Subcutaneous preadipocyte (primary cell): ENCODE data around the gene DCUN1D5. TPM values are rescaled to one million over a fixed set of nuclear protein-coding genes. Genes with fewer than 3 reads are reported as not detected.

Experiments
- total RNA-seq: library from RNA; depleted of rRNA; stranded (reverse); fragments of >200 nt; gene quantifications from 2 replicates; pipeline ENCODE4 v1.2.3, GENCODE V29; 2012

DCUN1D5 gene
- total RNA-seq: 58.4 and 75.3 TPM in 2 replicates

DNA sequence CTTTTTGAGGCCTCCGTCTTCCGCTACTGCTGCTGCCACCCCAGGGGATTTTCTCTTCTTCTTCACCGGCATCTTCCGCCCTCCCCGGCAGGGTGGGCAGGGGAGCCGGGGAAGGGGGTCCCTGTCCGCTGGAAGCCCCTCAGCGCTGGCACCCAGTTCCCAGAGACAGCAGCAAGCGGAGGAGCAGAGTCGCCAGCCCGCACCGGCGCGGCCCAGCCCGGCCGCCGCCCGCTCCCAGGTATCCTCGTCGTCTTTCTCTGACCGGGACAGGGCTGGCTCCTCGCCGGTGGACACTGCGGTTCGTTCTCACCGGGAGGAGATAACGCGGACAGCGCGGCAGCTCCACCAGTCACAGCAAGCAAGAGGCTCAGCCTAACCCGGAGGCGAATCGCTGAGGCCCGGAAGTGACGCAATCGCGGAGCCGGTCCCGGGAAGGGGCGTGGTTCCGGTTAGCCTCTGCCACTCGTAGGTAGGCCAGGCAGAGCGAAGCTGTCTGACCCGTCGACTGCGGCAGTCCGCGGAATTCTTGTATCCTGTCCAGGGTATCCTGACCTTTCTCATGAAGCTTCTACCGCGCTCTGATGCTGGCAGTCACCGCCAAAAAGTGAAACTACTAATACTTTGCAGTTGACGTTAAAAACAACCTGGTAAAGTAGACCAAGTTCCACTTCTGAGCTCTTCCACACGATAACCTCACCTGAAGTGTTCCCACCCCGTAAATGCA lies at the start of gene DCUN1D5:
Gene DCUN1D5, minus strand, starts transcription at position 360 of the 724 bp plus-strand sequence. Its CDS starts 288 bp downstream, at position 72.

GRCh38 chr11:103108933-103109817 lies 17.2 kb upstream of the DCUN1D5 start, which contains the start of gene DYNC2H1:
DYNC2H1 (plus strand) TSS chr11:103109426; CDS start chr11:103109575, 149 bp downstream.

Other genes starting within 250 kb of the DCUN1D5 start
- gene MMP3, start 248.6 kb downstream of the DCUN1D5 start, total RNA-seq: 1.8 and 64.3 TPM in 2 replicates
- 0.59 TPM in 1 of 2 replicates, not detected in the other for gene MMP12, start 217.2 kb downstream of the DCUN1D5 start, total RNA-seq
- not detected in 2 replicates for gene MMP13, start 136.4 kb downstream of the DCUN1D5 start, total RNA-seq
- 62.2 and 74.2 TPM in 2 replicates for gene DYNC2H1, start 17.3 kb upstream of the DCUN1D5 start, total RNA-seq